Mesodermal cell (in vitro differentiated cells): ENCODE measurements around the gene SAPCD1.
"Not testable (repeated sequence)": the region's sequence is repeated elsewhere in the genome, so short reads cannot be mapped to it uniquely, and the experiment has no call there.

Experiments used
- H3K27ac ChIP-seq: 2 replicates; pipeline ENCODE4 v1.7.0; 2013; ENCODE audit warnings: mild to moderate bottlenecking, low read depth, low read length, moderate library complexity; ENCODE audit not compliant: severe bottlenecking
- H3K36me3 ChIP-seq: 2 replicates; pipeline ENCODE4 v1.7.1; 2013; ENCODE audit warnings: mild to moderate bottlenecking, low read length, moderate library complexity; ENCODE audit not compliant: control insufficient read depth, insufficient read depth
- H3K4me1 ChIP-seq: one replicate; pipeline ENCODE4 v1.7.1; 2013; ENCODE audit warnings: mild to moderate bottlenecking, low read length; ENCODE audit not compliant: insufficient read depth, control insufficient read depth, poor library complexity, severe bottlenecking
- H3K4me3 ChIP-seq: 2 replicates; pipeline ENCODE4 v1.7.0; 2013; ENCODE audit warnings: low read length, control low read depth, mild to moderate bottlenecking; ENCODE audit not compliant: insufficient read depth, poor library complexity, severe bottlenecking; ENCODE audit errors: extremely low read depth
- H3K9me3 ChIP-seq: 2 replicates; pipeline ENCODE4 v1.7.1; 2013; ENCODE audit warnings: mild to moderate bottlenecking, low read length, moderate library complexity; ENCODE audit not compliant: control insufficient read depth
- WGBS, 2 experiments: methylation state at CpG; one replicate each; pipeline ENCODE4 v1.1.5; 2013; ENCODE audit warnings: missing lambda C conversion rate in 2 of 2; ENCODE audit not compliant: insufficient coverage in 2 of 2; 5-methylcytosine and 5-hydroxymethylcytosine counted together

The SAPCD1 gene

DNA sequence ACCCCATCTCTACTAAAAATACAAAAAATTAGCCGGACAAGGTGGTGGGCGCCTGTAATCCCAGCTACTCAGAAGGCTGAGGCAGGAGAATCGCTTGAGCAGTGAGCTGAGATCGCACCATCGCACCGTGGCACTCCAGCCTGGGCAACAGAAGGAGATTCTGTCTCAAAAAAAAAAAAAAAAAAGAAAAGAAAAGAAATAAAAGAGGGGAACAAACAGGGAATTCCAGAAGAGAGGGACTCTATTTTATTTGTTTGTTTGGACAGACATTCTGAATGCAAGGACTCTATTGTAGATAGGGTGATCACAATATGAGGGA is 31.4 kb downstream of the SAPCD1 start:
- not testable (repeated sequence) for H3K9me3 ChIP-seq, H3K27ac ChIP-seq
- peak overlapping the region; percentile 82 for H3K4me3 ChIP-seq
- peaks cover 62% of the 10 kb centered on the region for H3K36me3 ChIP-seq
- H3K4me1 ChIP-seq = peaks cover 14% of the 10 kb centered on the region
- WGBS, 2 experiments = 88 to 94% methylated on average over 4 to 6 of the region's 6 CpGs

DNA sequence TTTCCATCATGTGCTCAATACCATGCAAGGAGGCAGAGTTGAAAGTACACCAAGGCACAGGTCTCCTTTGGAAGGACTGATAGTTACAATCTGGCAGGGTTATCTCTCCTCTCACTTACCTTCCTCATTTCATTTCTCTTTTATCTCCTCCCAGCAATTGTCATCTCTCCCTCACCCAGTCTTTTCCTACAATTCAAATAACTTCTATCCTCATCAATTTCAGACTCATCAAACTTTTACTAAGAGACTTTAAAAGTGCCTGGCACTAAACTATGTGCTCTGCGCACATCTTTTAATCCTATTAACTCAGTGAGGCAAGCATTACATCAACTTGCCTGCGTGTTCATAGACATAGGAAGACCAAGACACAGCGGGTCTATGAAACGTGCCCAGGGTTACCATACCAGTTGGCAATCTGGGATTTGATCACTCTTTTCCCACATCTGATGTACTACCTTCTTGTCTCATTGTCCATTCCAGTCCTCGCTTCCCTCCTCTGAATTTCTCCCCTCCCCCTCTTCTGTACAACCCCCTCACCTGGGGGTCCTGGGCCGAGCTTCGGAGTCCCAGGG is 31.9 kb downstream of the SAPCD1 start:
- Histone ChIP-seq H3K9me3 (no peaks in the 10 kb centered on the region), H3K4me1 (peaks cover 14% of the 10 kb centered on the region), H3K4me3 (peak overlapping the region; percentile 82), H3K36me3 (peaks cover 58% of the 10 kb centered on the region), H3K27ac (no peak overlapping the region)
- WGBS, 2 experiments = 15 to 19% methylated on average over 7 of the region's 7 CpGs

DNA sequence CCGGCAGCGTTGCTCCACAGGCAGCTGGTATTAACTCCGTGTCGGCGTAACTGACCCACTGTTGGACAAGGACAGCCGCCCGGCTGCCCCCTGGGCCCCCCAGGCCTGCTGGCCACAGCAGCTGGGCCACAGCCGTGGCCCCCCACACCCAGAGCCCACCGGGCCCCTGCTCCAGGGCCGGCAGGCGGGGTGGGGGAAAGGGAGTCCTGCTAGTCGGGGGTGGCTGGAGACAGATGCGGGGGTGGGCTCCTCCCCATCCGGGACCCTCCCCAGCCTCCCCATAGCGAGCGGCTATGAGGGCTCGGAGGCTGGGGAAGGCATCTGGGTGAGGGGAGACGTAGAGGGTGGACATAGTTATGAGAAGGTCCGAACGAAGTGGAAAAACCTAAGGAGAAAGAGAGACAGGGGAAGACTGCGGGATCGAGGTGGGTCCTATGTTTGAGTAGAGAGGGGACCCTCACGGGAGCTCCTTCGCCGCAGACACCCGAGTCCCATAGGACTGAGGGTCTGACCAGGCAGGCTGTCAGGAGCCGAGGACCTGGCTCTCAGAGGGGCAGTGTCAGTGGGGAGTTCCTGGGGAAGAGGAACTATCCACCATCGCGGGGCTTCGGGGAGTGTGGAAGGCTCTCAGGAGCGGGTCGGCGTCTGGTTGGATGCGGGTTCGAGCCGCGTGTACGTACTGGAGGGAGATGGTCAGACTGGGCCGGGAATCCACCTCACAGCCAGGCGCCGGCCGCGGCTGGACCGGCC is 32.6 kb downstream of the SAPCD1 start:
- WGBS, 2 experiments = 0 to 1% methylated on average over 26 to 32 of the region's 44 CpGs
- peak overlapping the region; percentile 82 for H3K4me3 ChIP-seq
- H3K4me1 ChIP-seq = peaks cover 14% of the 10 kb centered on the region
- H3K27ac ChIP-seq = peak overlapping the region; percentile 98
- peaks cover 52% of the 10 kb centered on the region for H3K36me3 ChIP-seq
- H3K9me3 ChIP-seq = no peaks in the 10 kb centered on the region

DNA sequence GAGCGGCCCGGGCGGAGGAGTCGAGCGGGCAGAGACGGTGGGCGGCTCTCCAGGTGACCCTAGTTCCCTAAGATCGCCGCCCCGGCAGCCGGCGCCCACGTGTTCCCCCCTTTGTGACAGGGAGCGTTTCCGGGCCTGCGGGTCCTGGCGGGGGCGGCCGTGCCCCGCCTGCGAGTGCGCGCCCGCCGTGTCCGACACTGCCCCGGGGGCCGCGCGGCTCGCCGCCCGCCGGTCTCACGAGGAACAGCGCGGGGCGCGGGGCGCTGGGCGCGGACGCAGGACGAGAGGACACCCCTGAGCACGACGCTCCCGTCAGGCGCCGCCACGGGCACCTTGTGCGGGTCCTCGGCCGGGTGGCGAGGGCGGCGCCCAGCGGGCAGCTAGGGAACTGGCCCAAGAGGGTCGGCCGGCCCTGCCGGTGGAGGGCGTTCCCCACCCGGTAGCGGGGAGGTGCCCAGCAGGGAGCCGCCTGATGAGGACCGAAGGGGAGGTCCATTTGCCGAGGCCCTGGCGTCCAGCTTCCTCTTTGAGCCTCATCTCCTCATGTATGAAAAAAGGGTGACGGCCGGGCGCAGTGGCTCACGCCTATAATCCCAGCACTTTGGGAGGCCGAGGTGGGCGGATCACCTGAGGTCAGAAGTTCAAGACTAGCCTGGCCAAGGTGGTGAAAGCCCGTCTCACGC is 33.3 kb downstream of the SAPCD1 start, which contains the start of gene VARS1:
Gene VARS1 (minus strand): TSS at position 137 of the 683 bp plus-strand sequence. CDS start 535 bp downstream, outside the sequence.
- H3K4me1 ChIP-seq = peaks cover 14% of the 10 kb centered on the region
- H3K27ac ChIP-seq = peak within 1 kb of the TSS; percentile 98
- H3K9me3 ChIP-seq = no peaks in the 10 kb centered on the region
- WGBS, 2 experiments = 4% methylated on average over 65 to 66 of the region's 75 CpGs
- peaks cover 45% of the 10 kb centered on the region for H3K36me3 ChIP-seq
- peak within 1 kb of the TSS; percentile 82 for H3K4me3 ChIP-seq

DNA sequence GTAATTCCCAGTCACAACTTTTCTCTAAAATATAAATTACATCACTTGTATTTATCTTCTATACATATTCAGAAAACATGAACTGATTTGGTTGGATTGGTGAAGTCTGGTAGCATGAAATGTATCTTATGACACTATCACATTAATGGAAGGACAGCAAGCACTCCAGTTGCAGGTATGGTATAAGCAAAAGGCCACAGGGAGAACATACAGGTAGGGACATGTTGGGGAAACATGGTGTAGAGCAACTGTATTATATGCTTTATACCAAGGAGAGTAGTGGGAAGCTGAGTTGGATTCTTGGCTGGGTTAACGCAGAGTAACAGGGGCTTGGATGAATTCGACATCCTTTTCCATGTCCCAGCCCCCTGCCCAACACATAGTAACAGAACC is 34.5 kb downstream of the SAPCD1 start:
- 93% methylated on average over 2 of the region's 2 CpGs; no CpG with 5 or more reads in 1 of the 2 experiments for WGBS, 2 experiments
- Histone ChIP-seq H3K36me3 (peaks cover 47% of the 10 kb centered on the region), H3K27ac (no peak overlapping the region), H3K4me3 (no peak overlapping the region), H3K9me3 (no peaks in the 10 kb centered on the region), H3K4me1 (peaks cover 14% of the 10 kb centered on the region)

DNA sequence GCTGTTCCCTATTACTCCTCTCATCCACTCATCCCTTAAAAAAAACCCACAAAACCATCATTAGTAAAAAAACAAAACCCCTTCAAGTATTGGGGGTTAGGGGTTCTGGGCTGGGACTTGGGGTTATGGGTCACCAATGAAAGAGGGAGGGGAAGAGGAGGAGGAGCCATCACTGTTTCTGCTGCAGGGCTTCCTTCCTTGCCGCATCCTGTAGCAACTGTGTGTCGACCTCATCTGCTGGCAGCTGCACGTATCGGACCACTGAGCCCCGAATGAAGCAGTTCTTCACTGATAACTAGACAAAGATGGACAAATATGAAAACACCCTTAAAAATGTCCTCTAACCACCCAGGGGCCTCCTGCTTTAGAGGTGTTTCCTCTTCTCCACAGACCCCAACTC is 35.1 kb downstream of the SAPCD1 start:
- Histone ChIP-seq H3K9me3 (no peaks in the 10 kb centered on the region), H3K4me1 (peaks cover 12% of the 10 kb centered on the region), H3K36me3 (peaks cover 47% of the 10 kb centered on the region), H3K4me3 (no peak overlapping the region), H3K27ac (no peak overlapping the region)
- 96 to 100% methylated on average over 1 to 5 of the region's 5 CpGs for WGBS, 2 experiments

DNA sequence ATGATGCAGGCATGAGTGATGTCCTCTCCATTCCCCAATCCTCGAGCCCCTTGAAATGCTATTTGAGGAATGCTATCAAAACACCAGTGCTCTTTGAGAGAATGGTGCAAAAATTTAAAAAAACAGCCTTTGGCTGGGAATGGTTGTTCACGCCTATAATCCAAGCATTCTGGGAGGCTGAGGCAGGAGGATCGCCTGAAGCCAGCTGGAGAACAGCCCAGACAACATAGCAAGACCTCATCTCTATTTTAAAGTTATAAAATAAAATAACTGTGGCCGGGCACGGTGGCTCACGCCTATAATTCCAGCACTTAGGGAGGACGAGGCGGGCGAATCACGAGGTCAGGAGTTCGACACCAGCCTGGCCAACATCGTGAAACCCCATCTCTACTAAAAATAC is 37.3 kb downstream of the SAPCD1 start:
- Histone ChIP-seq H3K4me3 (no peak overlapping the region), H3K36me3 (peaks cover 52% of the 10 kb centered on the region), H3K9me3 (no peaks in the 10 kb centered on the region), H3K27ac (no peak overlapping the region), H3K4me1 (no peaks in the 10 kb centered on the region)
- 100% methylated on average over 1 of the region's 12 CpGs for WGBS, 2 experiments

DNA sequence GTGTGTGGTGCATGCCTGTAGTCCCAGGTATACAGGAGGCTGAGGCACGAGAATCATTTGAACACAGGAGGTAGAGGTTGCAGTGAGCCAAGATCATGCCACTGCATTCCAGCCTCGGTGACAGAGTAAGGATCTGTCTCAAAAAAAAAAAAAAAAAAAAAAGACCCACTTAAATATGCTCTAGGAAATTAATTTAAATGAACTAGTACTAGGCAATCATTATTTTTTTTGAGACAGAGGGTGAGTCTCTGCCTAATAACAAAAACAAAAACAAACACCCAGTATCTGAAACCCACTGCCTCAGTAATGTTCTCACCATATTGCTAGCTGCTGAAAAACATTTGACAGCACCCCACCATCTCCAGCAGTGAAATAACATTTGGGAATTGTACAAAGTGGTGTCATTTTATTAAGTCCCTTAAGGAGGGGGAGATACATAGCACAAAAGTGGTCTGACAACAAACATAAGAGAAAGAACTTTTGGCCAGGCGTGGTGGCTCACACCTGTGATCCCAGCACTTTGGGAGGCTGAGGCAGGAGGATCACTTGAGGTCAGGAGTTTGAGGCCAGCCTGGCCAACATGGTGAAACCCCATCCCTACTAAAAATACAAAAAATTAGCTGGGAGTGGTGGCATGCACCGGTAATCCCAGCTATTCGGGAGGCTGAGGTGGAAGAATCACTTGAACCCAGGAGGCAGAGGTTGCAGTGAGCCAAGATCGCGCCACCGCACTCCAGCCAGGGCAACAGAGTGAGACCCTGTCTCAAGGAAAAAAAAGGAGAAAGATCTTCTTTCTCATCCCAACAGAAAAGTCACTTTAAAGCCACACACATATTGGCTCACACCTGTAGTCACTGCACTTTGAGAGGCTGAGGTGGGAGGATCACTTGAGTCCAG is 38.8 kb downstream of the SAPCD1 start:
- not testable (repeated sequence) for H3K4me3 ChIP-seq, H3K9me3 ChIP-seq, H3K27ac ChIP-seq, H3K4me1 ChIP-seq
- 96 to 97% methylated on average over 6 to 8 of the region's 8 CpGs for WGBS, 2 experiments
- peaks cover 52% of the 10 kb centered on the region for H3K36me3 ChIP-seq

DNA sequence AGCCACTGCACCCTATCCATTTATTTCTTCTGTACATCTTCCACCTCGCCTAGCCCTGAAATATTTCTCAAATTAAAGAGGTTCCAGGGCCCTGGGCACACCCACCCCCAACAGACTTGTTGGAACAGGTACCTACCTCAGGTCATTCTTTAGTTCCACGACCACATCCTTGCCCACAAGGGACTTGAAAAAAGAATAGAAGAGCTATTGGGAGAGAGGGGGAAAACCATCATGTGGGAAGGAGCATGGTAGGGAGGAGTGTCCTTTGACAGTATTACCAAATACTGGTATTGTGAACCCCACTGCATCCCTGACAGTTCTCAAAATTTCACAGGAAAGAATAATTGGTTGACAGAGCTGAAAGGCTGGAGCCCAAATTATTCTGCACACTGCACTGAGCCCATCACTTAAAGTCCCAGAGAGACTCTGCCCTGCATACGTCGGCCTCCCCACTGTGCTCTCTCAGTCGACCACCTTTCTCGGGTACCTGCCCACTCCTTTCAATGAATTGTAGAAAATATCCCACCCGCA is 43.5 kb downstream of the SAPCD1 start:
- H3K27ac ChIP-seq = peak overlapping the region; percentile 82

More for the DNA sequence above, 43.5 kb downstream of the SAPCD1 start:
- H3K4me3 ChIP-seq = peak overlapping the region; percentile 85
- H3K9me3 ChIP-seq = no peaks in the 10 kb centered on the region
- H3K36me3 ChIP-seq = peaks cover 32% of the 10 kb centered on the region
- WGBS, 2 experiments = 0 to 17% methylated on average over 4 to 6 of the region's 7 CpGs
- peaks cover 4% of the 10 kb centered on the region for H3K4me1 ChIP-seq
